MM.1S (cell line): Measurements from ENCODE around the gene LYPD1.

Experiments
- EZH2phosphoT487 ChIP-seq: fragments of 300-600 bp; sonication (generic); IDR thresholded peaks from 2 replicates; pipeline ENCODE4 v1.6.1; 2018; ENCODE audit warnings: antibody characterized with exemption, low read length
- TF ChIP-seq, protein P1 (sequence below): fragments of 300-600 bp; sonication (generic); IDR thresholded peaks from 2 replicates; pipeline ENCODE4 v1.5.1; 2016; ENCODE audit warnings: antibody characterized with exemption, low read length, mixed read lengths

DNA sequence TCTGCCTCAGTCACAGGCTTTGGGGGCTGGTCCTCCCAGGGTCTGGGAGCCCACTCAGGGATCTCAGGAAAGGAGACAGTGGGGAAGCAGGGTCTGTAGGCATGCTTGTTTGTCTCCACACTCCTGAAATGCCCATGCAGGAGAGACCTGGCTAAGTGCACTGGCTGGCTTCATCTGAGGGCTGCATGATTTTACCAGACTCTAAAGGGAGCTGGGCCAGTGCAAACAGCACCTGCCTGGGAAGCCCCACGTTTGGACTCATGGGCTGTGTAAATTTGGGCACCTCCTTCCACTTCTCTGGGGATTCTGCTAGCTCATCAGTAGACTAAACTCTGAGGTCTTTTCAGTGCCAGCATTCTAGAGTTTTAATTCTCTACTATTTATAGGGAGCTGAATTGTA lies 33.7 kb downstream of the LYPD1 start:
- TF ChIP-seq, protein P1, sequence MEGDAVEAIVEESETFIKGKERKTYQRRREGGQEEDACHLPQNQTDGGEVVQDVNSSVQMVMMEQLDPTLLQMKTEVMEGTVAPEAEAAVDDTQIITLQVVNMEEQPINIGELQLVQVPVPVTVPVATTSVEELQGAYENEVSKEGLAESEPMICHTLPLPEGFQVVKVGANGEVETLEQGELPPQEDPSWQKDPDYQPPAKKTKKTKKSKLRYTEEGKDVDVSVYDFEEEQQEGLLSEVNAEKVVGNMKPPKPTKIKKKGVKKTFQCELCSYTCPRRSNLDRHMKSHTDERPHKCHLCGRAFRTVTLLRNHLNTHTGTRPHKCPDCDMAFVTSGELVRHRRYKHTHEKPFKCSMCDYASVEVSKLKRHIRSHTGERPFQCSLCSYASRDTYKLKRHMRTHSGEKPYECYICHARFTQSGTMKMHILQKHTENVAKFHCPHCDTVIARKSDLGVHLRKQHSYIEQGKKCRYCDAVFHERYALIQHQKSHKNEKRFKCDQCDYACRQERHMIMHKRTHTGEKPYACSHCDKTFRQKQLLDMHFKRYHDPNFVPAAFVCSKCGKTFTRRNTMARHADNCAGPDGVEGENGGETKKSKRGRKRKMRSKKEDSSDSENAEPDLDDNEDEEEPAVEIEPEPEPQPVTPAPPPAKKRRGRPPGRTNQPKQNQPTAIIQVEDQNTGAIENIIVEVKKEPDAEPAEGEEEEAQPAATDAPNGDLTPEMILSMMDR = no peak
- TF ChIP-seq EZH2phosphoT487 = no peak
